ENCODE measurements around the gene CD82. TPM values are rescaled to one million over a fixed set of nuclear protein-coding genes. Genes with fewer than 3 reads are reported as not detected.

Gene CD82
- total RNA-seq, 1 donor from 2014 or later, result 144 TPM

DNA sequence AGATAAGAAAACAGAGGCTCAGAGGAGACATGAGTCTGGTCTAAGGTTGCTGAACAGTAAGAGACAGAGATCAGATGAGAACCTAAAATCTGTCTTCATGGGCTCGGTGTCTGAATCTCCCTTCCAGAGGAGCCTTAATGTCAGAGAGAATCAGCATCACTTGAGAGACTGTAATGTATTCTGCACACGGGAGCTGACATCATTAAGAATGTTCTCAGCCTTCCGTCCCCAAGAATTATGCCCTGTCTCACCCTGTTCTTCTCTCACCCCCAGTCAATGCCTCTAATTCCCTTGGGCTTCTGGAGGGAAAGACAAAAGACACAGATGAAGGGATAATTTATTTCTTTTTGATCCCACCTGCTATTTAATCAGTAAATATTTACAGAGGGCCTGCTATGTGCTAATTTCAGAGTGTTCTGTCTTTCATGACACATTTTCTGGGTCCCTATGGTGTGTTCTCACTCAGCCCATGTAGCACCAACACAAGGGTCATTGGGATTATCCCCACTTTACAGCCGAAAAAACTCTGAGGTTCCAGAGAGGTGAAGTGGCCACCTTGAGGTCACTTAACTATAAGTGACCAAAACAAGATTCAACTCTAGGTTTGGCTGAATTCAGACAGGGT lies 61.8 kb downstream of the CD82 start:
- H3K4me3 ChIP-seq, result no peak overlapping the region
- H3K36me3 ChIP-seq, result no peaks in the 10 kb centered on the region
- no peak for DNase-seq
- H3K4me1 ChIP-seq, result peaks cover 26% of the 10 kb centered on the region
- intact Hi-C loops (cut with DNase I), result loop anchor here (5.0 kb wide), 1 partner anchor 270 kb away; no protein-coding TSS in a partner anchor
- H3K27ac ChIP-seq, result no peak overlapping the region
- no peak for ATAC-seq
- TF ChIP-seq CTCF (IDR thresholded peaks at IDR 0.05), result no peak
- H3K27me3 ChIP-seq, result no peaks in the 10 kb centered on the region
- H3K9me3 ChIP-seq, result no peaks in the 10 kb centered on the region

- DNase-seq, result peak; percentile 76
- no peaks in the 10 kb centered on the region for H3K9me3 ChIP-seq
Observed at GRCh38 chr11:44627911-44628729, 62.7 kb downstream of the CD82 start.

DNA sequence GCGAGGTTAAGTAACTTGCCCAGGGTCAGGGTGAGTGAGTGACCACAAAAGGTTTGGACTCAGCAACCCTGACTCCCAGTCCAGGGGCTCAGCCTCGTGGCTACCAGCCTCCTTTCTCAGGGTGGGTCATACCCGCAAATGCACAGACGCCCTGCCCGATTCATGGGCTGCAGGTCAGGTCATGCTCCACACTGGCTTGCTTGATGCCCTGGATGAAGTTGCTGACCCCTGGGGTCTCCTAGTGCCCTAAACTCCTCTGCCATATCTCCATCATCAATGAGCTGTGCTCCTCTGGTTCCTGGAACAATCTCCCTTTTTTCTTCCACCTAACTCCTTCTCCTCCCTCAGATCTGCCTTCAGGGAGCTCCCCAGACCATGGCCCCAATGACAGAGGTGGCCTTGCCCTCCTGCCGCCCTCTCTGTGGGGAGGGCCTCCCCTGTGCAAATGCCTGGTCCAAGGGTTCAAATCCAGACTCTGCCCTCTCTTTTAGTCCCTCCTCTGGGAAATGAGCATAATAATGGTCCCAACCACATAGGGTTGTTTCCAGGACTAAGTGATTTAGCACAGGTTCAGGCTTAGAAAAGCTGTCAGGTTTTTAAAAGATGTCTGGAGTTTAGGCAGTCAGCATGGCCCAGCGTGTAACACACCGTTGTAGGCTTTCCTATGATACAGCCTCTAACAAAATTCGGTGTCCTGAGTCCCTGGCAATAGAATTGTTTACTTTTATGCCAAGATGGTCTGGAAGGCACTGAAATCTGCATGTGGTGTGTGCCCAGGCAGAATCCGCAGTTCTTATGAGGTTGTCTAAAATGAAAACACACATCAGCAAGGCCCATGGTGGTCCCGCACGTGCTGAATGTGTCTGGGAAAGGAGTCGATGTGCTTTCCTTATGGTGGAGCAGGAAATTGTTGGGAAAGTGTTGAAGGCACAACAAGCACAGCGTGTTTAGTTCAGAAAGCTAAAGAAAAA lies 63.6 kb downstream of the CD82 start:
- no peak overlapping the region for H3K27ac ChIP-seq

More at GRCh38 chr11:44627911-44628729, 62.7 kb downstream of the CD82 start:
- peak; percentile 18 for TF ChIP-seq CTCF (IDR thresholded peaks at IDR 0.05)
- no peaks in the 10 kb centered on the region for H3K36me3 ChIP-seq
- no peak overlapping the region for H3K4me3 ChIP-seq
- intact Hi-C loops (cut with DNase I), result loop anchor here (5.0 kb wide), 1 partner anchor 269 kb away; no protein-coding TSS in a partner anchor
- no peaks in the 10 kb centered on the region for H3K27me3 ChIP-seq
- peak; percentile 71 for ATAC-seq
- peaks cover 32% of the 10 kb centered on the region for H3K4me1 ChIP-seq
- H3K27ac ChIP-seq, result peak overlapping the region; percentile 55

GRCh38 chr11:44629732-44630345 lies 64.4 kb downstream of the CD82 start:
- H3K27me3 ChIP-seq, result peaks cover 4% of the 10 kb centered on the region
- no peak overlapping the region for H3K27ac ChIP-seq
- H3K9me3 ChIP-seq, result no peaks in the 10 kb centered on the region
- DNase-seq (no peak), ATAC-seq (no peak)
- H3K36me3 ChIP-seq, result no peaks in the 10 kb centered on the region
- intact Hi-C loops (cut with DNase I), result loop anchor here (5.0 kb wide), 1 partner anchor 267 kb away; no protein-coding TSS in a partner anchor
- H3K4me1 ChIP-seq, result peaks cover 31% of the 10 kb centered on the region
- H3K4me3 ChIP-seq, result no peak overlapping the region
- no peak for TF ChIP-seq CTCF (IDR thresholded peaks at IDR 0.05)

More for the DNA sequence above, 63.6 kb downstream of the CD82 start:
- no peak for TF ChIP-seq CTCF (IDR thresholded peaks at IDR 0.05)
- Histone ChIP-seq H3K9me3 (no peaks in the 10 kb centered on the region), H3K36me3 (no peaks in the 10 kb centered on the region), H3K4me3 (no peak overlapping the region), H3K4me1 (peaks cover 28% of the 10 kb centered on the region), H3K27me3 (peaks cover 4% of the 10 kb centered on the region)
- intact Hi-C loops (cut with DNase I), result loop anchor here (5.0 kb wide), 1 partner anchor 268 kb away; no protein-coding TSS in a partner anchor
- DNase-seq (peak; percentile 45), ATAC-seq (no peak)

Measured in upper lobe of right lung (tissue), 1 donor.